K562 (cell line): ENCODE measurements around the gene DGKA. TPM values are rescaled to one million over a fixed set of nuclear protein-coding genes. Genes with fewer than 3 reads are reported as not detected.

Experiments
- EGR1 ChIP-seq: fragments of 450-650 bp; conservative IDR thresholded peaks from 2 replicates; pipeline ENCODE4 v1.6.1; 2017; ENCODE audit warnings: mild to moderate bottlenecking
- HDAC1 ChIP-seq, 2 experiments: fragments of 450-650 bp; IDR thresholded peaks; 2 replicates each; pipeline ENCODE4 v1.6.1; 2016 to 2017; ENCODE audit warnings: inconsistent platforms in 1 of 2, mild to moderate bottlenecking in 1 of 2, moderate library complexity in 1 of 2
- HES1 ChIP-seq: fragments of 450-650 bp; IDR thresholded peaks from 2 replicates; pipeline ENCODE4 v1.6.1; 2016; ENCODE audit warnings: low read depth, mild to moderate bottlenecking, moderate library complexity
- HNRNPL ChIP-seq: fragments of 200-400 bp; formaldehyde crosslinking; IDR thresholded peaks from 2 replicates; pipeline ENCODE4 v1.6.1; 2017; ENCODE audit warnings: low read depth, mild to moderate bottlenecking, low read length
- MLLT1 ChIP-seq, 2 experiments: fragments of 450-650 bp; IDR thresholded peaks; 2 replicates each; pipeline ENCODE4 v1.6.1; 2016
- MYC ChIP-seq, 2 experiments: fragments of 250-450 bp in 1 of 2; sonication (Bioruptor Pico) in 1 of 2; IDR thresholded peaks; 2 replicates each; pipeline versions ENCODE4 v1.5.1 to v1.6.1; 2012 to 2021; ENCODE audit warnings: low read depth in 2 of 2, borderline replicate concordance in 1 of 2, improper control_type of control experiment in 1 of 2, low read length in 1 of 2, mild to moderate bottlenecking in 1 of 2, moderate library complexity in 1 of 2
- NCOA1 ChIP-seq: fragments of 450-650 bp; IDR thresholded peaks from 2 replicates; pipeline ENCODE4 v1.6.1; 2016; ENCODE audit warnings: low read depth
- NFRKB ChIP-seq: fragments of 450-650 bp; IDR thresholded peaks from 2 replicates; pipeline ENCODE4 v1.6.1; 2016; ENCODE audit warnings: low read depth
- TAF9B ChIP-seq: fragments of 450-650 bp; IDR thresholded peaks from 2 replicates; pipeline ENCODE4 v1.6.1; 2018; ENCODE audit warnings: mild to moderate bottlenecking; ENCODE audit not compliant: partially characterized antibody
- ZBTB40 ChIP-seq, 2 experiments: fragments of 450-650 bp in 1 of 2; sonication (generic) in 1 of 2; formaldehyde crosslinking in 1 of 2; IDR thresholded peaks; 2 replicates each; pipeline versions ENCODE4 v1.7.1 to v1.9.0; 2016 to 2022; ENCODE audit warnings: inconsistent platforms in 1 of 2, mild to moderate bottlenecking in 1 of 2, missing genetic modification reagents in 1 of 2
- ZNF12 ChIP-seq: sonication (generic); formaldehyde crosslinking; IDR thresholded peaks from 2 replicates; pipeline ENCODE4 v1.4.0; 2020; ENCODE audit warnings: mild to moderate bottlenecking, missing genetic modification reagents
- ZNF277 ChIP-seq: fragments of 250-450 bp; sonication (Bioruptor Pico); IDR thresholded peaks from 2 replicates; pipeline ENCODE4 v1.8.0; 2022; ENCODE audit warnings: inconsistent platforms, mild to moderate bottlenecking, moderate library complexity, borderline replicate concordance
- polyA plus RNA-seq, 8 experiments: library from polyadenylated mRNA; depleted of rRNA in 4 of 8; stranded (reverse) in 5 of 8; unstranded in 3 of 8; fragments of >200 nt; fragmentation: Nextera tagmentation in 2 of 8; fragmentation: Illumina TruSeq in 1 of 8; extraction: Ambion mirVana in 2 of 8; extraction: Trizol in 1 of 8; gene quantifications; 2 replicates each; pipeline versions ENCODE4 v1.2.1 to v1.2.3, GENCODE V29; 2011 to 2014; ENCODE audit warnings: inconsistent platforms in 1 of 8, missing spikeins in 1 of 8
- total RNA-seq, 7 experiments: library from RNA; depleted of rRNA in 6 of 7; stranded (reverse); fragments of >200 nt in 6 of 7; fragmentation: Illumina TruSeq in 2 of 7; extraction: Trizol in 2 of 7; gene quantifications; 2 replicates each; pipeline versions ENCODE4 v1.2.1 to v1.2.3, GENCODE V29; 2011 to 2021; ENCODE audit warnings: low replicate concordance in 1 of 7

The DGKA gene
- total and polyA plus RNA-seq, 9 of the 15 experiments (the other 6 are each of a cell fraction or from before 2014, with no cell fraction given) = 3.4 to 12.4 (median 6.2) TPM

- TF ChIP-seq ZBTB40 (IDR thresholded peaks at IDR 0.05) = peak; percentile 52
- no peak for TF ChIP-seq ZBTB40 (CRISPR knock-in tag; IDR thresholded peaks at IDR 0.05)
- TF ChIP-seq NCOA1 = 0 out of 2 replicates have a peak, but pooled peaks have one; percentile 23
- peak in 1 of 2 experiments; percentile 8; a peak in 1 of 4 replicates for TF ChIP-seq HDAC1 (IDR thresholded peaks at IDR 0.05)
- no peak for TF ChIP-seq HES1
- TF ChIP-seq NFRKB = peak; percentile 72
- no peak for TF ChIP-seq ZNF277 (CRISPR knock-in tag)
- TF ChIP-seq MLLT1 (IDR thresholded peaks at IDR 0.05) = no peak
- TF ChIP-seq EGR1 = no peak
- TF ChIP-seq MYC (IDR thresholded peaks at IDR 0.05; ENCODE audit: low read depth, low read length) = no peak; the same call in 1 of the 2 replicates
- peak; percentile 59; the same call in 1 of the 2 replicates for TF ChIP-seq MYC (CRISPR knock-in tag; IDR thresholded peaks at IDR 0.05; ENCODE audit: borderline replicate concordance, low read depth)
- TF ChIP-seq ZNF12 (CRISPR knock-in tag) = no peak
- peak; percentile 73 for TF ChIP-seq TAF9B
- TF ChIP-seq HNRNPL = 0 out of 2 replicates have a peak, but pooled peaks have one; percentile 46
These were observed 3.1 kb upstream of the DGKA start, which contains the start of gene PYM1 (continued) for GRCh38 chr12:55927588-55928502.
